HG03439 (cell line): ENCODE measurements around the gene SUFU.
"Not testable (repeated sequence)": the region's sequence is repeated elsewhere in the genome, so short reads cannot be mapped to it uniquely, and the experiment has no call there.

ENCODE experiments used
- ATAC-seq: cut with Tn5 transposase; IDR thresholded peaks from one replicate; pipeline ENCODE4 v1.9.1; 2021; ENCODE audit warnings: mild to moderate bottlenecking, moderate library complexity; ENCODE audit not compliant: unreplicated experiment

SUFU gene

GRCh38 chr10:102503264-102504178 is at the start of gene SUFU:
SUFU (plus strand) TSS chr10:102503972; CDS start chr10:102504153, 181 bp downstream.
- ATAC-seq = peak; percentile 65

GRCh38 chr10:102454662-102455487 is 48.9 kb upstream of the SUFU start:
- not testable (repeated sequence) for ATAC-seq

- no peak for ATAC-seq
Observed at GRCh38 chr10:102455893-102456471, 47.8 kb upstream of the SUFU start.

- no peak for ATAC-seq
Observed at GRCh38 chr10:102457591-102458150, 46.1 kb upstream of the SUFU start.

- no peak for ATAC-seq
Observed at GRCh38 chr10:102458656-102459055, 45.1 kb upstream of the SUFU start.

GRCh38 chr10:102460836-102461186 is 43.0 kb upstream of the SUFU start:
- ATAC-seq = peak; percentile 18

GRCh38 chr10:102461187-102462054 is 42.4 kb upstream of the SUFU start:
- ATAC-seq = peak; percentile 71

- no peak for ATAC-seq
Observed at GRCh38 chr10:102462512-102463054, 41.2 kb upstream of the SUFU start.

- ATAC-seq = no peak
Observed at GRCh38 chr10:102463983-102464382, 39.8 kb upstream of the SUFU start.

GRCh38 chr10:102465466-102465865 is 38.3 kb upstream of the SUFU start:
- ATAC-seq = no peak

- no peak for ATAC-seq
Observed at GRCh38 chr10:102467318-102467717, 36.5 kb upstream of the SUFU start.

- no peak for ATAC-seq
Observed at GRCh38 chr10:102467971-102468438, 35.8 kb upstream of the SUFU start.

- ATAC-seq = no peak
Observed at GRCh38 chr10:102468683-102469082, 35.1 kb upstream of the SUFU start.

GRCh38 chr10:102470579-102471546 is 32.9 kb upstream of the SUFU start:
- no peak for ATAC-seq

- ATAC-seq = no peak
Observed at GRCh38 chr10:102473445-102474331, 30.1 kb upstream of the SUFU start.

GRCh38 chr10:102475451-102476040 is 28.2 kb upstream of the SUFU start:
- no peak for ATAC-seq

GRCh38 chr10:102476466-102477141 is 27.2 kb upstream of the SUFU start:
- no peak for ATAC-seq
